ENCODE measurements around the gene CAPN5. TPM values are rescaled to one million over a fixed set of nuclear protein-coding genes. Genes with fewer than 3 reads are reported as not detected.
"Not testable (repeated sequence)": the region's sequence is repeated elsewhere in the genome, so short reads cannot be mapped to it uniquely, and the experiment has no call there.

The CAPN5 gene
- total and polyA plus RNA-seq, 5 donors: 2.9 to 6.9 (median 5.2) TPM

DNA sequence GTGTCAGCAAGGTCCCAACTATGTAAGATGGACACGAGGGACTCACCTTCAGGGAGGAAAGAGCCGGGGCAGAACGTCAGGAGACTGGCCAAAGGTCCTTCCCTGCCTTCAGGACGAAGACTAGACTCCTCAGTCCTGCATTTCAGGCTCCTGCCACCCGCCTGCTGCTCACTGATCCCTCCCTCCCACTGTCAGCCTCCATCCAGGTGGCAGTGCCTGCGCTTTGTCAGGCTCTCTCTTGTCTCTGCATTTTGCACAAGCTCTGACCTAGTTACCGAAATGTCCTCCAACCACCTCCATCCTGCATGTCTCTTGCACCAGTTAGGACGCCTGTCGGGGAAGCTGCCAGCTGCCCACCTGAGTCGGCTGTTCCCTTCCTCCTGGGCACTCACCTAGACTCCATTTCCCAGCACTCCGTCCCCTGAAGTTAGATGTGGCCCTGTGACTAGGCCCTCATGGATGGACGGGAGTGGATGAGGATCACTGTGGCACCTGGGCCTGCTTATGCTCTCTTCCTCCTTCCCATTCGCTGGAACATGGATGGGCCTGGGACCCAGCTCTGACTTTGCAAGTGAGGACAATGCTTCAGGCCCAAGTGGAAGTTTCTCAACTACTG is 24.6 kb upstream of the CAPN5 start:
- DNase-seq (peak in 1 of 3 donors; percentile 37), ATAC-seq (no peak)
- Histone ChIP-seq H3K4me1 (ENCODE audit: control insufficient read depth, insufficient read depth, low read length) (peaks cover 5% of the 10 kb centered on the region), H3K27ac (ENCODE audit: low read length) (no peak overlapping the region), H3K9me3 (ENCODE audit: control insufficient read depth, low read length) (no peaks in the 10 kb centered on the region), H3K27me3 (ENCODE audit: control insufficient read depth, insufficient read depth) (no peaks in the 10 kb centered on the region), H3K4me3 (ENCODE audit: low read length) (no peak overlapping the region)
- intact Hi-C loops (cut with DNase I): loop anchor here in 2 of 4 donors (10.0 kb wide), 1 partner anchor 143 kb away; no protein-coding TSS in a partner anchor
- WGBS: 88% methylated on average over 13 of the region's 13 CpGs

DNA sequence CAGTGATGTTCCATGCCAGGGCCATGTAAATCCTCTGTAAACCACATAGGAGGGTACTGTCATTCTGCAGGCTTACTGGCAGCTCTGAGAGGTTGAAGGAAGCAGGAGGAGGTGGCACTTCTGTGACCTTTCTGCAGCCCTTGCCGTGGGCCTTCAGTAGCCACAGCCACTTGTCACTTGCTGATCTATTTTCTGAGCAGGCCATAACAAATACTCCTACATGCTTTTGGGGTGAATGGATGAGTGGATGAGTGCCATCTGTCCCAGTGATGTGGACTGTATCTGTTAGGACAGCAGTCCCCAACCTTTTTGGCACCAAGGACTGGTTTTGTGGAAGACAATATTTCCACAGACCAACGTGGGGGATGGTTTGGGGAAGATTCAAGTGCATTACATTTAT is 22.4 kb upstream of the CAPN5 start:
- Histone ChIP-seq H3K4me1 (ENCODE audit: control insufficient read depth, insufficient read depth, low read length) (peaks cover 4% of the 10 kb centered on the region), H3K9me3 (ENCODE audit: control insufficient read depth, low read length) (no peaks in the 10 kb centered on the region), H3K27ac (ENCODE audit: low read length) (no peak overlapping the region), H3K4me3 (ENCODE audit: low read length) (no peak overlapping the region), H3K27me3 (ENCODE audit: control insufficient read depth, insufficient read depth) (no peaks in the 10 kb centered on the region)
- ATAC-seq (no peak), DNase-seq (no peak)
- intact Hi-C loops (cut with DNase I): loop anchor here in 2 of 4 donors (10.0 kb wide), 1 partner anchor 140 kb away; no protein-coding TSS in a partner anchor
- 68% methylated on average over 2 of the region's 2 CpGs for WGBS

DNA sequence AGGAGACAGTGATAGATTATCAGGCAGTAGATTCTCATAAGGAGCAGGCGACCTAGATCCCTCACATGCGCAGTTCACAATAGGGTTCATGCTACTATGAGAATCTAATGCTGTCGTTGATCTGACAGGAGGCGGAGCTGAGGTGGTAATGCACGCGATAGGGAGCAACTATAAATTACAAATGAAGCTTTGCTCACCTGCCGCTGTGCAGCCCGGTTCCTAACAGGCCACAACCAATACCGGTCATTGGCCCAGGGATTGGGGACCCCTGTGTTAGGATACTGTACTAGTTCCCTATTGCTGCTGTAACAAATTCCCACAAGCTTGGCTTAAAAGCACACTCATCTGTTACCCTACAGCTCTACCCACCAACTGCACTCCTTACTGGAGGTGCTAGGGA is 21.9 kb upstream of the CAPN5 start:
- no peak overlapping the region for H3K27ac ChIP-seq (ENCODE audit: low read length)
- peaks cover 2% of the 10 kb centered on the region for H3K4me1 ChIP-seq (ENCODE audit: control insufficient read depth, insufficient read depth, low read length)
- no peaks in the 10 kb centered on the region for H3K9me3 ChIP-seq (ENCODE audit: control insufficient read depth, low read length)
- H3K27me3 ChIP-seq (ENCODE audit: control insufficient read depth, insufficient read depth): no peaks in the 10 kb centered on the region
- H3K4me3 ChIP-seq (ENCODE audit: low read length): no peak overlapping the region
- DNase-seq (no peak), ATAC-seq (no peak)
- intact Hi-C loops (cut with DNase I): loop anchor here in 3 of 4 donors (5.0 to 10.0 kb wide), 2 partner anchors 47 to 140 kb away; no protein-coding TSS in a partner anchor
- WGBS: 94% methylated on average over 9 of the region's 9 CpGs

DNA sequence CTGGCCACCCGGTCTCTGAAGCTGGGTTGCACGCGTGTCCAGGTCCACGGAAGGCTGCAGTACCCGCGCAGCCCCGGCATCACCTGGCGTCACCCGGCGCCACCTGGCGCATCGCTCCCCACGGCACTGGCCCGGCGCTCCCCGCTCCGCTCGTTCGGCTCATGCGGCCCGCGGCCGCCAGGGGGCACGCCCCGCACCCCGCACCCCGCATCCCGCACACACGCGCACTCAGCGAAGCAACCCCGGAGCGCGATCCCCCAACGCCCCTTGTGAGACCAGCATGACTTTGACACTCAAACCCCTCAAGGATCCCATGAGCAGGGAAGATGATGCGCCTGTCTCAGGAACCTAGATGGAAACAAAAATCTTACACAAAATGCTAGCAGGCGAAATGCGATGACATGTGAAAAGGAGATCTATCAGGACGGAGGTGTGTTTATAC is 20.7 kb upstream of the CAPN5 start:
- H3K27me3 ChIP-seq (ENCODE audit: control insufficient read depth, insufficient read depth): no peaks in the 10 kb centered on the region
- H3K4me3 ChIP-seq (ENCODE audit: low read length): no peak overlapping the region
- H3K4me1 ChIP-seq (ENCODE audit: control insufficient read depth, insufficient read depth, low read length): no peaks in the 10 kb centered on the region
- no peaks in the 10 kb centered on the region for H3K9me3 ChIP-seq (ENCODE audit: control insufficient read depth, low read length)
- H3K27ac ChIP-seq (ENCODE audit: low read length): no peak overlapping the region
- ATAC-seq (peak; percentile 34 to 38), DNase-seq (peak in 2 of 3 donors; percentile 65 to 75)
- 6% methylated on average over 39 of the region's 39 CpGs for WGBS
- intact Hi-C loops (cut with DNase I): loop anchor here in 3 of 4 donors (1.0 to 10.0 kb wide), 4 partner anchors 45 to 139 kb away; no protein-coding TSS in a partner anchor

DNA sequence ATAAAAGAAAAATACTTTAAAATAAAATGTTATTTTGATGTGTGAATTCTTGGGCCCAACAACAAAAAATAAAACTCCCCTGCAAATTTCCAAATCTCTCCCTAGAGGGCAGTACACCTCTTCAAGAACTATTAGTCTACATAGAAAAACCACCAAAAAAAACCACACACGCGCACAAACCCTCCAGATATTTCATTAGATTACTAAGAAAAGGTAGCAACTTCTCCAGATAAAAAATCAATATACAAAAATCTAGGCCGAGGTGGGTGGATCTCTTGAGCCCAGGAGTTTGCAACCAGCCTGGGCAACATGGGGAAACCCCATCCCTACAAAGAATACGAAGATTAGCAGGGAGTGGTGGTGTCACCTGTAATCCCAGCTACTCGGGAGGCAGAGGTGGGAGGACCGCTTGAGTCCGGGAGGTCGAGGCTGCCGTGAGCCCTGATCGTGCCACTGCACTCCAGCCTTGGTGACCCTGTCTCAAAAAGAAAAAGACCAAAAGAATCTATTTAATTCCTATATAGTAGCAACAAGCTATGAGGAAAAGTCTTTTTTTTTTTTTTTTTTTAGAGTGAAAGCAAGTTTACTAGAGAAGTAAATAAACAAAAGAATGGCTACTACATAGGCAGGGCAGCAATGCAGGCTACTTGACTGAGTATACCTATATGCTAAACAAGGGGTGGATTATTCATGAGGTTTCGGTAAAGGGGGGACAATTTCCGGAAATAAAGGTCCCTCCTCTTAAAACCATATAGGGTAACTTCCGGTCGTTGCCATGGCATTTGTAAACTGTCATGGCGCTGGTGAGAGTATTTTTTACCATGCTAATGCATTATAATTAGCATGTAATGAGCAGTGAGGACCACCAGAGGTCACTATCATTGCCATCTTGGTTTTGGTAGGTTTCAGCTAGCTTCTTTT is 19.5 kb upstream of the CAPN5 start:
- no peaks in the 10 kb centered on the region for H3K27me3 ChIP-seq (ENCODE audit: control insufficient read depth, insufficient read depth)
- ATAC-seq (peak; percentile 92 to 93), DNase-seq (peak in 2 of 3 donors; percentile 70 to 75)
- 11% methylated on average over 15 of the region's 15 CpGs for WGBS
- no peaks in the 10 kb centered on the region for H3K9me3 ChIP-seq (ENCODE audit: control insufficient read depth, low read length)
- no peak overlapping the region for H3K27ac ChIP-seq (ENCODE audit: low read length)
- peak overlapping the region; percentile 51 for H3K4me3 ChIP-seq (ENCODE audit: low read length)
- H3K4me1 ChIP-seq (ENCODE audit: control insufficient read depth, insufficient read depth, low read length): no peaks in the 10 kb centered on the region
- intact Hi-C loops (cut with DNase I): loop anchor here in 3 of 4 donors (2.0 to 10.0 kb wide), 3 partner anchors 44 to 138 kb away; no protein-coding TSS in a partner anchor

DNA sequence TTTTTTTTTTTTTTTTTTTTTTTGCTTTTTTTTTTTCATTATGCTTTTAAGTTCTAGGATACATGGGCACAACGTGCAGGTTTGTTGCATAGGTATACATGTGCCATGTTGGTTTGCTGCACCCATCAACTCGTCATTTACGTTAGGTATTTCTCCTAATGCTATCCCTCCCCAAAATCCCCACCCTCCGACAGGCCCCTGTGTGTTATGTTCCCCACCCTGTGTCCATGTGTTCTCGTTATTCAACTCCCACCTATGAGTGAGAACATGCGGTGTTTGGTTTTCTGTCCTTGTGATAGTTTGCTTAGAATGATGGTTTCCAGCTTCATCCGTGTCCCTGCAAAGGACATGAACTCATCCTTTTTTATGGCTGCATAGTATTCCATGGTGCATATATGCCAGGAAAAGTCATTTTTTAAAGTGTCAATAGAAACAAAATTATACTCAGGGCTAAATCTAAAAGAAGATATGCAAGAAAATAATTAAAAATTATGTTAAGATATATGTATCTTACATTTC is 18.8 kb upstream of the CAPN5 start:
- not testable (repeated sequence) for H3K9me3 ChIP-seq (ENCODE audit: control insufficient read depth, low read length); H3K4me1 ChIP-seq (ENCODE audit: control insufficient read depth, insufficient read depth, low read length); H3K27ac ChIP-seq (ENCODE audit: low read length); H3K27me3 ChIP-seq (ENCODE audit: control insufficient read depth, insufficient read depth); ATAC-seq; DNase-seq; H3K4me3 ChIP-seq (ENCODE audit: low read length)
- WGBS: 73% methylated on average over 7 of the region's 7 CpGs
- intact Hi-C loops (cut with DNase I): loop anchor here in 3 of 4 donors (2.0 to 10.0 kb wide), 3 partner anchors 43 to 137 kb away; no protein-coding TSS in a partner anchor

DNA sequence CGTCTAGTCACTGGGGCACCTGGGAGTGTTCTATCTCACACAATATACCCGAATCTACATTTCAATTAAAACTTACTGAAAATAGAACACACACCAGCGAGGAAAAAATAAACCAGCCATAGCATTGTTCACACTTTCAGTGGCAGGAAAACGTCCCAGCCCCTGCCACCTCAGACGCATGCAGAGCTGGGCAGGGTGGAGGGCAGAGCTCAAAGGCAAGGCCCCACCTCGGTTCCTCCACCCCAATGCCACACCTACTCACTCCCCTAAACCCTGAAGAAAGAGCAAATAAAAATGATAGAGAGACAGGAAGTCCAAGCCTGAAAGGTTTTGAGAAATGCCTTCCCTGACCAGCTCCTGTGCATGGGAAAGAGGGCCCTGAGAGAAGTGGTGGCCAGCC is 17.7 kb upstream of the CAPN5 start:
- no peak overlapping the region for H3K27ac ChIP-seq (ENCODE audit: low read length)
- intact Hi-C loops (cut with DNase I): loop anchor here in 3 of 4 donors (5.0 to 10.0 kb wide), 2 partner anchors 43 to 136 kb away; no protein-coding TSS in a partner anchor
- no peaks in the 10 kb centered on the region for H3K4me1 ChIP-seq (ENCODE audit: control insufficient read depth, insufficient read depth, low read length)
- DNase-seq (no peak), ATAC-seq (no peak)
- no peaks in the 10 kb centered on the region for H3K9me3 ChIP-seq (ENCODE audit: control insufficient read depth, low read length)
- WGBS: 74% methylated on average over 6 of the region's 6 CpGs
- no peak overlapping the region for H3K4me3 ChIP-seq (ENCODE audit: low read length)
- no peaks in the 10 kb centered on the region for H3K27me3 ChIP-seq (ENCODE audit: control insufficient read depth, insufficient read depth)

DNA sequence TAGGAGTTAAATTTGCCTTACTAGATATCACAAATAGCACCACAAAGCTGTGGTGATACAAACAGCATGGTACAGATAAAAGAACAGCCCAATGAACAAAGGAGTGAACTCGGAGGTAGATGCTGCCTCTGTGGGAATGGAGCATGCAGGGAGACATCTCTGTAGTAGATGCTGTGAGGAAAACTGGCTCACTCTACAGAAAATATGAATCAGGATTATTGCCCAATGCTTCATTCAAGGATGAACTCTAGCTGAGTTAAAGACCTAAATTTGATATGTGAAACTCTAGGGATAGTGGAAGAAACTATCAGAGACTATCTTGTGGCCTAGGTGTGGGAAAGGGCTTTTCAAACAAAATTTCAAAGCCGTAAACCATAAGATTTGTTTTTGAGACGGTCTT is 15.3 kb upstream of the CAPN5 start:
- no peak overlapping the region for H3K27ac ChIP-seq (ENCODE audit: low read length)
- no peak overlapping the region for H3K4me3 ChIP-seq (ENCODE audit: low read length)
- no peaks in the 10 kb centered on the region for H3K4me1 ChIP-seq (ENCODE audit: control insufficient read depth, insufficient read depth, low read length)
- ATAC-seq: no peak
- intact Hi-C loops (cut with DNase I): loop anchor here in 1 of 4 donors (5.0 kb wide), 1 partner anchor 36 kb away; no protein-coding TSS in a partner anchor
- 87% methylated on average over 3 of the region's 3 CpGs for WGBS
- DNase-seq: no peak
- no peaks in the 10 kb centered on the region for H3K9me3 ChIP-seq (ENCODE audit: control insufficient read depth, low read length)
- H3K27me3 ChIP-seq (ENCODE audit: control insufficient read depth, insufficient read depth): no peaks in the 10 kb centered on the region

DNA sequence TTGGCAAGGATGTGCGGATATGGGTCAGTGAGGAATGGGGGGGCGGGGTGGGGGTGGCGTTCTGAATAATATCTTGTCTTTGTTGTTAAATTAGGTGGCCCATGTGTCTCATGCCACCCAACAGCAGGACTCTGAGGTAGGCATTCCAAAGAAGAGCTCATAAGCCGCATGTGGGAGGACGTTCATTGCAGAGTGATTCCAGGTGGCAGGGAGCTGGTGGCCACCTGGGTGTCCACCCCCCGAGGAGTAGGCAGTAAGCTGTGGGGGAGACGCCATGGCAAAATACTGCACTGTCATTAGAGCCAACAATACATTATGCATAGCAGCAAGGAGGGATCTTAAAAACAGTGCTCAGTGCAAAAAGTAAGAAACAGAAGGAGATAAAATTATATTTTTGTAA is 14.3 kb upstream of the CAPN5 start:
- WGBS: 75% methylated on average over 7 of the region's 7 CpGs
- no peaks in the 10 kb centered on the region for H3K9me3 ChIP-seq (ENCODE audit: control insufficient read depth, low read length)
- ATAC-seq (no peak), DNase-seq (no peak)
- H3K4me1 ChIP-seq (ENCODE audit: control insufficient read depth, insufficient read depth, low read length): no peaks in the 10 kb centered on the region
- no peak overlapping the region for H3K27ac ChIP-seq (ENCODE audit: low read length)
- intact Hi-C loops (cut with DNase I): loop anchor here in 1 of 4 donors (5.0 kb wide), 1 partner anchor 35 kb away; no protein-coding TSS in a partner anchor
- no peak overlapping the region for H3K4me3 ChIP-seq (ENCODE audit: low read length)
- no peaks in the 10 kb centered on the region for H3K27me3 ChIP-seq (ENCODE audit: control insufficient read depth, insufficient read depth)

DNA sequence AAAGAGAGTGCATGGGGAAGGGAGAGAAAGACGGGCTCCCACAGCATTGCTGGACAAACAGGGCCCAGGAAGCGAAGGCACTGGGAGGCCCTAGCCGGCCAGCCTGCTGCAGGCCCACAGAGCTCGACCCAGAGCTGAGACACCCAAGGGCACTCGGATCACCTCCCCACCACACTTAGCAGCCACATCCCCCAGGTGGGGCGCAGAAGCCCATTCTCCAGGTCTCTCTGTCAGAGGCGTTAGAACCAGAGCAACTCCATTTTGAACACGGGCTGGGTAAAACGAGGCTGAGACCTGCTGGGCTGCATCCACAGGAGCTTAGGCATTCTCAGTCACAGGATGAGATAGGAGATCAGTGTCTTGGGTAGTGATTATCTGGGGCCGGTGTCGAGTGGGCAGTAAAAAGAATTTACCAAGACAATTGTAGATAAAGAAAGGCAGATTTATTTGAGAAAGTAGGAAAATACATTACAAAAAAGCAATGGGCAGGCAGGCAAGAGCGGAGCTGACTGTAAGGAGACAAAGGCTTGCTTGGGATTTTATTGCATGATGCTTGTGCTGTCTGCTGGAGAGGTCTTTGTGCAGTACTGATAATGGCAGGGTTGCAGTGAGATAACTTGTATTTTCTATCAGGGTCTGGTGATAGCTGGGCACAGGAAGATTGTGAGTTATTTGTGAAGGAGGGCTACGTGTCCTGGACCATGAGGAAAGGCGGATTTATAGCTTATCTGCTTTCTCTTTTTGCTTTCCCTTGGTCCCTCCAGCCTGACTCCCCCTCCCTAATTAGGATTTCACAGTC is 13.4 kb upstream of the CAPN5 start:
- H3K9me3 ChIP-seq (ENCODE audit: control insufficient read depth, low read length): no peaks in the 10 kb centered on the region
- DNase-seq (no peak), ATAC-seq (no peak)
- H3K27me3 ChIP-seq (ENCODE audit: control insufficient read depth, insufficient read depth): no peaks in the 10 kb centered on the region
- no peak overlapping the region for H3K4me3 ChIP-seq (ENCODE audit: low read length)
- no peak overlapping the region for H3K27ac ChIP-seq (ENCODE audit: low read length)
- intact Hi-C loops (cut with DNase I): loop anchor here in 1 of 4 donors (5.0 kb wide), 1 partner anchor 34 kb away; no protein-coding TSS in a partner anchor
- 67% methylated on average over 14 of the region's 14 CpGs for WGBS
- no peaks in the 10 kb centered on the region for H3K4me1 ChIP-seq (ENCODE audit: control insufficient read depth, insufficient read depth, low read length)
